Measurements from ENCODE around the gene SLC13A5. TPM values are rescaled to one million over a fixed set of nuclear protein-coding genes. Genes with fewer than 3 reads are reported as not detected.

SLC13A5 gene
- total RNA-seq, 1 experiment from 2014 or later = 0.07 TPM

DNA sequence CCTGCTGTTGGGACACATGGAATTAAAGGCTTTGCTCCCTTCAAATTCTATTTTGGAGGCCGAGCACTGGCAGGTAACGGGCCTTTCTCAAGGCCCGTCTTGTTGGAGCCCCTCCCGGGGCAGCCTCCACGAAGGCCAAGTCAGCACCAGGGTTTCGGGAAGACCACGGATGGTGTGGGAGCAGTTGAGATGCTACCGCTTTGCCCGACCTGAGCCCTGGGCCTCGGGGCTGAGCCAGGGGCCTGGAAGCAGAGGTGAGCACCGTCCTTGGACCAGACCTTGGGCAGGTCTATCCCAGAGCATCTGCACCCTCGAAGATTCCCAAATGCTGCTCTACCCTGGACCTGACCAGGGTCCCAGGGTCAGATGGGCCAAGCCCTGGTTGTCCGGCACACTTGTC is 38.6 kb downstream of the SLC13A5 start (continued):
- no peak for TF ChIP-seq TCF7L2 (IDR thresholded peaks at IDR 0.05; ENCODE audit: borderline replicate concordance, extremely low read depth, insufficient read depth, insufficient read length)
- TF ChIP-seq SIN3A (IDR thresholded peaks at IDR 0.05; ENCODE audit: low read depth) = no peak

- Histone ChIP-seq H3K27me3 (ENCODE audit: insufficient read depth, low read length) (no peaks in the 10 kb centered on the region), H3K4me1 (ENCODE audit: control insufficient read depth in 1 of 2, insufficient read depth in 2 of 2, low read length in 2 of 2) (peaks cover 19 to 39% of the 10 kb centered on the region in 2 experiments), H3K79me2 (ENCODE audit: insufficient read depth, low read length) (no peaks in the 10 kb centered on the region), H2AFZ (ENCODE audit: low read depth, low read length, poor library complexity, severe bottlenecking) (no peak overlapping the region), H3K36me3 (ENCODE audit: control insufficient read depth in 1 of 2, insufficient read depth in 2 of 2, low read length in 2 of 2) (no peaks in the 10 kb centered on the region), H3K9ac (ENCODE audit: low read length) (no peak overlapping the region), H3K4me2 (ENCODE audit: low read length) (peak overlapping the region; percentile 80; the same call in 1 of the 2 replicates), H3K9me2 (ENCODE audit: insufficient read depth) (no peaks in the 10 kb centered on the region), H3K27ac (ENCODE audit: low read depth, low read length) (no peak overlapping the region), H4K20me1 (ENCODE audit: insufficient read depth) (no peaks in the 10 kb centered on the region), H3K9me3 (ENCODE audit: control insufficient read depth in 1 of 2, insufficient read depth in 1 of 2, low read depth in 1 of 2, low read length in 2 of 2) (no peaks in the 10 kb centered on the region), H3K4me3 (replicated peaks in 1 of 2; ENCODE audit: low read depth in 1 of 2, low read length in 2 of 2) (no peak overlapping the region)
- CTCF ChIA-PET = interaction anchor here (1.4 to 3.1 kb wide), 2 partner anchors 172 to 333 kb away, joined by 4 to 14 read pairs; no protein-coding TSS in a partner anchor
- intact Hi-C loops (cut with micrococcal nuclease) = no loop called here
- DNase-seq (ENCODE audit: low read depth, low spot score) (no peak), ATAC-seq (no peak)
- no TSS peak for BruUV-seq (replicated peaks)
- POLR2A ChIA-PET = interaction anchor here (2.6 kb wide), 1 partner anchor 172 kb away, joined by 8 read pairs; no protein-coding TSS in a partner anchor
- no peak for TF ChIP-seq ELF1 (IDR thresholded peaks at IDR 0.05; ENCODE audit: borderline replicate concordance, low read depth)
- TF ChIP-seq EGR1 (IDR thresholded peaks at IDR 0.05; ENCODE audit: low read depth) = no peak
- no peak for TF ChIP-seq CEBPB (IDR thresholded peaks at IDR 0.05; ENCODE audit: low read depth)
- TF ChIP-seq SRF (IDR thresholded peaks at IDR 0.05; ENCODE audit: low read depth) = no peak
- TF ChIP-seq YY1 (IDR thresholded peaks at IDR 0.05; ENCODE audit: extremely low read depth, insufficient replicate concordance, low read depth, low read length) = no peak
- no peak for TF ChIP-seq EZH2 (IDR thresholded peaks at IDR 0.05)
- TF ChIP-seq FOSL1 (IDR thresholded peaks at IDR 0.05; ENCODE audit: low read depth) = no peak
- TF ChIP-seq MAX (IDR thresholded peaks at IDR 0.05) = no peak
- TF ChIP-seq SP1 (IDR thresholded peaks at IDR 0.05; ENCODE audit: low read depth) = no peak
- TF ChIP-seq EZH2phosphoT487 (IDR thresholded peaks at IDR 0.05; ENCODE audit: borderline replicate concordance) = no peak
- no peak for TF ChIP-seq CBX3 (IDR thresholded peaks at IDR 0.05; ENCODE audit: low read depth)
- no peak for TF ChIP-seq ZNF274 (IDR thresholded peaks at IDR 0.05; ENCODE audit: low read depth, low read length)
- no peak for TF ChIP-seq SIN3A (IDR thresholded peaks at IDR 0.05; ENCODE audit: low read depth)
- TF ChIP-seq ZBTB33 (IDR thresholded peaks at IDR 0.05; ENCODE audit: extremely low read depth, insufficient replicate concordance, low read length) = no peak
- TF ChIP-seq RAD21 (IDR thresholded peaks at IDR 0.05; ENCODE audit: low read depth) = no peak
- no peak for TF ChIP-seq ZFX (IDR thresholded peaks at IDR 0.05)
- TF ChIP-seq REST (IDR thresholded peaks at IDR 0.05; ENCODE audit: low read depth) = no peak
- no peak for TF ChIP-seq CTCF (IDR thresholded peaks at IDR 0.05 in 2 of 3, conservative IDR thresholded peaks at IDR 0.05 in 1 of 3; ENCODE audit: borderline replicate concordance in 1 of 3, insufficient read depth in 1 of 3, low read depth in 2 of 3, low read length in 2 of 3)
- RAD21 ChIA-PET (ENCODE audit: low non-redundant PET in 1 of 2, low total read pairs in 2 of 2, uncharacterized antibody in 2 of 2, unreplicated experiment in 2 of 2) = no interaction called here
Measured at GRCh38 chr17:6671431-6671830, 41.7 kb downstream of the SLC13A5 start.
